ENCODE data around the gene ATXN2. TPM values are rescaled to one million over a fixed set of nuclear protein-coding genes. Genes with fewer than 3 reads are reported as not detected.
"Not testable (repeated sequence)": the region's sequence is repeated elsewhere in the genome, so short reads cannot be mapped to it uniquely, and the experiment has no call there.

ATXN2 gene
- total RNA-seq, 4 donors from 2014 or later, result 63.1 to 102 (median 63.8) TPM

- no peaks in the 10 kb centered on the region for H3K27me3 ChIP-seq
- 92 to 99% methylated on average over 6 of the region's 6 CpGs for WGBS, 2 donors
- no peak for DNase-seq
- no peaks in the 10 kb centered on the region for H3K9me3 ChIP-seq
- H3K27ac ChIP-seq, result no peak overlapping the region
- TF ChIP-seq POLR2A (IDR thresholded peaks at IDR 0.05), result no peak
- TF ChIP-seq, protein P1, sequence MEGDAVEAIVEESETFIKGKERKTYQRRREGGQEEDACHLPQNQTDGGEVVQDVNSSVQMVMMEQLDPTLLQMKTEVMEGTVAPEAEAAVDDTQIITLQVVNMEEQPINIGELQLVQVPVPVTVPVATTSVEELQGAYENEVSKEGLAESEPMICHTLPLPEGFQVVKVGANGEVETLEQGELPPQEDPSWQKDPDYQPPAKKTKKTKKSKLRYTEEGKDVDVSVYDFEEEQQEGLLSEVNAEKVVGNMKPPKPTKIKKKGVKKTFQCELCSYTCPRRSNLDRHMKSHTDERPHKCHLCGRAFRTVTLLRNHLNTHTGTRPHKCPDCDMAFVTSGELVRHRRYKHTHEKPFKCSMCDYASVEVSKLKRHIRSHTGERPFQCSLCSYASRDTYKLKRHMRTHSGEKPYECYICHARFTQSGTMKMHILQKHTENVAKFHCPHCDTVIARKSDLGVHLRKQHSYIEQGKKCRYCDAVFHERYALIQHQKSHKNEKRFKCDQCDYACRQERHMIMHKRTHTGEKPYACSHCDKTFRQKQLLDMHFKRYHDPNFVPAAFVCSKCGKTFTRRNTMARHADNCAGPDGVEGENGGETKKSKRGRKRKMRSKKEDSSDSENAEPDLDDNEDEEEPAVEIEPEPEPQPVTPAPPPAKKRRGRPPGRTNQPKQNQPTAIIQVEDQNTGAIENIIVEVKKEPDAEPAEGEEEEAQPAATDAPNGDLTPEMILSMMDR (IDR thresholded peaks at IDR 0.05), result no peak
- H3K36me3 ChIP-seq, result no peaks in the 10 kb centered on the region
- intact Hi-C loops (cut with DNase I), result no loop called here
- no peaks in the 10 kb centered on the region for H3K4me1 ChIP-seq
- no peak overlapping the region for H3K4me3 ChIP-seq (replicated peaks in 1 of 3)
Observed at GRCh38 chr12:111626230-111626629, 27.1 kb upstream of the ATXN2 start.

DNA sequence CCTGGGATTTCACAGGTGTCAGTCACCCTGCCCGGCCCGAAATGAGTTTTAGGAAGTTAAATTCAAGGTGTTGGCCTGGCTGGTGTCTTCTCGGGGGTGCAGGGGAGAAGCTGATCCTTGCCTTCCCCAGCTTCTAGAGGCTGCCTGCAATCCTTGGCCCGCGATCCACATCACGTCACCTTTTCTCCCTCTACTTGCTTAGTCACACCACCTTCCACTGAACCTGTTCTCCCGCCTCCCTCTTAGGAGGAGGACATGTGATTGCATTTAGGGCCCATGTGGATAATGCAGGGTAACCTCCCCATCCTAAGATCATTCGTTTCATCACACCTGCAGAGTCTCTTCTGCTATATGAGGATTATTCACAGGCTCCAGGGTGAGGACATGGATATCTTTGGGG is 25.4 kb upstream of the ATXN2 start:
- 85 to 96% methylated on average over 8 of the region's 8 CpGs for WGBS, 2 donors
- Histone ChIP-seq H3K27me3 (no peaks in the 10 kb centered on the region), H3K27ac (no peak overlapping the region), H3K36me3 (no peaks in the 10 kb centered on the region), H3K4me1 (no peaks in the 10 kb centered on the region), H3K4me3 (replicated peaks in 1 of 3) (no peak overlapping the region), H3K9me3 (no peaks in the 10 kb centered on the region)
- no peak for DNase-seq
- intact Hi-C loops (cut with DNase I), result no loop called here
- no peak for TF ChIP-seq POLR2A (IDR thresholded peaks at IDR 0.05)
- TF ChIP-seq, protein P1 (IDR thresholded peaks at IDR 0.05), result no peak

- H3K9me3 ChIP-seq; intact Hi-C loops (cut with DNase I); H3K27me3 ChIP-seq; H3K36me3 ChIP-seq; H3K27ac ChIP-seq; H3K4me3 ChIP-seq (replicated peaks in 1 of 3); DNase-seq; H3K4me1 ChIP-seq: not testable (repeated sequence)
- WGBS, 2 donors, result 76 to 82% methylated on average over 10 of the region's 10 CpGs
Observed at GRCh38 chr12:111617841-111618240, 18.7 kb upstream of the ATXN2 start.

- Histone ChIP-seq H3K36me3 (no peaks in the 10 kb centered on the region), H3K27ac (no peak overlapping the region), H3K27me3 (no peaks in the 10 kb centered on the region), H3K4me1 (no peaks in the 10 kb centered on the region), H3K4me3 (replicated peaks in 1 of 3) (no peak overlapping the region), H3K9me3 (no peaks in the 10 kb centered on the region)
- WGBS, 2 donors, result 89% methylated on average over 7 of the region's 7 CpGs
- TF ChIP-seq, protein P1 (IDR thresholded peaks at IDR 0.05), result no peak
- no peak for TF ChIP-seq POLR2A (IDR thresholded peaks at IDR 0.05)
- DNase-seq, result no peak
- intact Hi-C loops (cut with DNase I), result no loop called here
Observed at GRCh38 chr12:111616177-111616623, 17.1 kb upstream of the ATXN2 start.

GRCh38 chr12:111607239-111607638 is 8.1 kb upstream of the ATXN2 start:
- no peaks in the 10 kb centered on the region for H3K9me3 ChIP-seq
- H3K27me3 ChIP-seq, result no peaks in the 10 kb centered on the region
- TF ChIP-seq POLR2A (IDR thresholded peaks at IDR 0.05), result no peak
- TF ChIP-seq, protein P1 (IDR thresholded peaks at IDR 0.05), result no peak
- DNase-seq, result no peak
- WGBS, 2 donors, result 80 to 88% methylated on average over 3 of the region's 3 CpGs
- no peaks in the 10 kb centered on the region for H3K4me1 ChIP-seq
- no peak overlapping the region for H3K4me3 ChIP-seq (replicated peaks in 1 of 3)
- H3K27ac ChIP-seq, result no peak overlapping the region
- intact Hi-C loops (cut with DNase I), result no loop called here
- H3K36me3 ChIP-seq, result no peaks in the 10 kb centered on the region

GRCh38 chr12:111606767-111607230 is 7.7 kb upstream of the ATXN2 start:
- DNase-seq, result no peak
- 76 to 81% methylated on average over 3 of the region's 3 CpGs for WGBS, 2 donors
- Histone ChIP-seq H3K36me3 (no peaks in the 10 kb centered on the region), H3K27me3 (no peaks in the 10 kb centered on the region), H3K9me3 (no peaks in the 10 kb centered on the region), H3K27ac (no peak overlapping the region), H3K4me3 (replicated peaks in 1 of 3) (no peak overlapping the region), H3K4me1 (no peaks in the 10 kb centered on the region)
- intact Hi-C loops (cut with DNase I), result no loop called here
- TF ChIP-seq, protein P1 (IDR thresholded peaks at IDR 0.05), result no peak
- TF ChIP-seq POLR2A (IDR thresholded peaks at IDR 0.05), result no peak

Measured in thyroid gland (tissue), 4 donors.